GM18526 (cell line): ENCODE measurements around the gene SIRT6.

Experiments used
- POLR2A ChIP-seq: IDR thresholded peaks from 3 replicates; pipeline ENCODE4 v1.6.1; 2011; ENCODE audit not compliant: insufficient read length; ENCODE audit errors: extremely low read depth

Gene SIRT6

DNA sequence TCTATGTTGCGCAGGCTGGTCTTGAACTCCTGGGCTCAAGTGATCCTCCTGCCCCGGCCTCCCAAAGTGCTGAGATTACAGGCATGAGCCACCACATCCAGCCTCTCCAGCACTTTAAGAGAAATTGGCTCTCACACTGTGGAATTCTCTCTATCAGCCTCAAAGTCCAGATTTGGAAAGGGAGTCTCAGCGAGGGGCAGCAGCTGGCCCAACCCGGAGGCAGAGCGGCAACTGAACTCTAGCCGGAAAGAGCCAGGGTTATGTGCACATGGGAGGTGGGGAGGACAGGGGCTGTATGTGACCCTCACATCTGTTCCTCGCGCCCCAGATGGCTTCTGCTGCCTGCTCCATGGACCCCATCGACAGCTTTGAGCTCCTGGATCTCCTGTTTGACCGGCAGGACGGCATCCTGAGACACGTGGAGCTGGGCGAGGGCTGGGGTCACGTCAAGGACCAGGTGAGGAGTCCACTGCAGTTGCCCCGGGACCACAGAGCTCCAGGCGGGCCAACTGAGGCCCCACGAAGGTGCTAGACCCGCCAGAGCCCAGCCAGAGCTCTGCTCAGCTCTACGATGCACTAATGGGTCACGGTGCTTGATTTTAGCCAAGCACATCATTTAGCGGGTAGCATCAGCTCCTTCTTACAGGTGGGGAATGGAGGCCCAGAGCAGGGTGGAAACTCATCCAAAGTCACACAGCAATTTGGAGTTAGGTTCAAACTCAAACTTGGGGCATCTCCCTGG lies 27.6 kb downstream of the SIRT6 start:
- TF ChIP-seq POLR2A = no peak

DNA sequence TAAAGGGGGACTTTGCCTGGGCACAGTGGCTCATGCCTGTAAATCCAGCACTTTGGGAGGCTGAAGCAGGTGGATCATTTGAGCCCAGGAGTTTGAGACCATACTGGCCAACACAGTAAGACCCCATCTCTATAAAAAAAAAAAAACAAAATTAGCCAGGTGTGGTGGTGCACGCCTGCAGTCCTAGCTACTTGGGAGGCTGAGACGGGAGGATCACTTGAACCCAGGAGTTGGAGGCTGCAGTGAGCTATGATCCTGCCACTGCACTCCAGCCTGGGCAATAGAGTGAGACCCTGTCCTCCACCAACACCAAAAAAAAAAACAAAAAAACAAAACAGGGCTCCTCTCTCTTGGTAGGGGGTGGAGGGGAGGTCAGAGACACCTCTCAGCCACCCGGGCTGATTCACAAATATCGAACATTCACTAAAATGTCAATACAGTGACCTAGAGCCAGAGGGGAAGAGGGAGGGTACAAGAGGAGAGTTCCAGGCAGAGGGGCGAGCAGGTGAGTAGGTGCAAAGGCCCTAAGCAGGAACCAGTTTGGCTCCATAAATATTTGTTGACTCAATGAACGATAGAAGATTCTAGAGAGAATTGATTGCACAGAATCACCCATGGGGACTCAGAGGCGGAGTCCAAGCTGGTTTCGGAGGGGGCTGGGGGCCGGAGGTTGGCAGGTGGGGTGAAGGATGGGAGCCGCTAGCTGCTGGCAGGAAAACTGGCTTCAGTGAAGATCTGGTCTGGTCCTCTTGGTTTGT lies 29.9 kb downstream of the SIRT6 start:
- TF ChIP-seq POLR2A = no peak

DNA sequence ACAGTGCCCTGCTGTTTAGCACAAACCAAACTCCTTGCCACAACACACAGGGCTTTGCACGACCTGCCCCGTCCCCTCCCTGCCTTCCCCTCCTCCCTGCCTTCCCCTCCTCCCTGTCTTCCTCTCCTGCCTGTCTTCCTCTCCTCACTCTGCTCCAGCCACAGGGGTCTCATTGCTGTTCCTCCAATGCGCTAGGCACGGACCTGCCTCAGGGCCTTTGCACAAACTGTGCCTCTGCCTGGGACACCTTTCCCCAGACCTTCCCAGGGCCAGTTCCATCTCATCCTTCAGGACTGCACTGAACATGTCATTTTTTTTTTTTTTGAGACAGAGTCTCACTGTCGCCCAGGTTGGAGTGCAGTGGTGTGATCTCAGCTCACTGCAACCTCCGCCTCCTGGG lies 30.7 kb downstream of the SIRT6 start:
- no peak for TF ChIP-seq POLR2A

DNA sequence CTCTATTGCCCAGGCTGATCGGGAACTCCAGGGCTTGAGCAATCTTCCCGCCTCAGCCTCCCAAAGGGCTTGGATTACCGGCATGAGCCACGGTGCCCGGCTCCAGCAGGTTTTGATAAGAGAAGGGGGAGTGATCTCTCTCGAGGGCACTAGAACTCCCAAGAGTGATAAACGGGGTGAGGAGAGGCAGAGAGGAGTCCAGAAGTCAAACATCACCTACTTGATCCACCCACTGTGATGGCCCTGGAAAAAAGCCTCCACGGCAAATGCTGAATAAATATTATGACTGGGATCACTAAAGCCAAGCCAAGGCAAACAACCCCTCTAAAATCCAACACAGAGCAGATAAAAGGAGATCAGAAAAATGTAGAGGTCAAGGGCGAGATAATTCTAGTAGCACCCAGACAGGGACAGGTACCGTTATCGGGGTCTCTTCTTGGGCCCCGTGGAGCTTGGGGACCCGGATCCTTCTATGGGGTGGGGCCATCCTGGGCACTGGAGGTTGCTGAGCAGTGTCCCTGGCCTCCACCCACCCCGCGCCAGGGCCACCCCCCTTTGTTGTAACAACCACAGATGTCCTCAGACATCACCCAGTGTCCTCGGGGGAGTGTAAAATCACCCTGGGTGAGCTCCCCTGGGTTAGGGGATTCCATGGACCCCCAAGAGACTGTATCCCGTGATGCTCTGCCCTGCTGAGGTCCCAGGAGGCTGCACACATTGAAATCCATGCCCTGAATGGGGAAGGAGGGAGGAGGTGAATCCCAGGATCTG lies 32.7 kb downstream of the SIRT6 start:
- TF ChIP-seq POLR2A = no peak

DNA sequence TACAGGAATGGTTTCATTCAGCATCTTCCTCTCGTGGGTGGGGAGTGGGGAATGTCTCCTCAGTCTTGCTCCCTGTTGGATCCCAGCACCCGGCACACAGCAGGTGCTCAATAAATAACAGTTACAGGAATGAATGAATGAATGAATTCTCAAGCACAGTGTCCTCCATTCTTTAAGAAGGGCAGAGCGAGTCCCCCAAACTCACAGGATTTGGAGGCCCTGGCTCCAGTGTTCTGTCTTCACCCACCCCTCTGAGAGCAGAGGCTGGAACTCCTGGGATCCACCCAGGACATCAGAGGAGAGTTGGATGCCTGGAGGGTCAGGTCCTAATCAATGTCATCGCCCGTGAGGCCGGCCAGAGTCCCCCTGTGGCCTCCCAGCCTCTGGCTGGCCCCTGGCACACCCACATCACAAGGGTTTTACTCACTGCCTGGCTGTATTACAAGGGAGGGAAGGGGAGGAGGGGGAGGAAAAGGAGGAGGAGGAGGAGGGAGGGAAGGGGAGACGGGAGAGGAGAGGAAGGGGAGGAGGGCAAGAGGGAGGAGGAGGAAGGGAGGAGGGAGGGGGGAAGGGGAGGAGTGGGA lies 37.6 kb downstream of the SIRT6 start:
- no peak for TF ChIP-seq POLR2A

DNA sequence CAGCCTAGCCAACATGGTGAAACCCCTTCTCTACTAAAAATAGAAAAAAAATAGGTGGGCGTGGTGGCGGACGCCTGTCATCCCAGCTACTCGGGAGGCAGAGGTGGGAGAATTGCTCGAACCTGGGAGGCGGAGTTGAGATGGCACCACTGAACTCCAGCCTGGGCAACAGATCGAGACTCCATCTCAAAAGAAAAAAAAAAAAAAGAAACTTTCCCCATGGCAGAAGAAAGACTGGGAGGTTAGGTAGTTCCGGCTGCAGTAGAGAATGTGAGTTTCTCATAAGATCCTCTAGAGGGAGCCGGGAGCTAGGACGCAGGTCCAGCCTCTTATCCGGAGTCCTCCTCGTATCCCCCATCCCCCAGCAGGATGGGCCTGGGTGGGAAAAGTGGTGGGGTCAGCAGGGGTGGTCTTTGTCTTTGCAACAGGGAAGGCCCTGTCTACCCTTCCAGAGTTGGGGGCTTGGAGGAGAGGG lies 42.1 kb downstream of the SIRT6 start:
- TF ChIP-seq POLR2A = no peak

DNA sequence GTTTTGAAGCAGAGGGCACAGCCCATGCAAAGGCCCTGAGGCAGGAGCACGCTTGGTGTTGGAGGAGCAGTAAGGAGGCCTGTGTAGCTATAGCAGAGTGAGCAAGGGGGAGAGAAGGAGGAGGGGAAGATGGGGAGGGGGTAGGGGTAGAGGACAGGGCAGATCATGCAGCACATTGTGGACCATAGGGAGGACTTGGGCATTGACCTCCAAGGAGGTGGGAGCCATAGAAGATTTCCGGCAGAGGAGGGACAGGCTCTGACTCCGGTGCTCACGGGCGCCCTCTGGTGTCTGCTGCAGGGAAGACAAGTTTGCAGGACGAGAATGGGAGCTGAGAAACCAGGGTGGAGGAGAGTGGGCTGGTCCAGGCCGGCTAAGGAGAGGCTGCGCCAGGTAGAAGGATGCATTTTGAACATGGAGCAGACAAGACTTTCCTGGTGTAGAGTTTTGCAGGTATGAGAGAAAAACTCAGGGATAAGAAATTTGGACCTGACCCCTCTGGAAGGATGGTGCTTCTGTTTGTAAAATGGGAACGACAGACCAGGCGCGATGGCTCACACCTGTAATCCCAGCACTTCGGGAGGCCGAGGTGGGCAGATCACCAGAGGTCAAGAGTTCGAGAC lies 42.6 kb downstream of the SIRT6 start:
- TF ChIP-seq POLR2A = no peak

DNA sequence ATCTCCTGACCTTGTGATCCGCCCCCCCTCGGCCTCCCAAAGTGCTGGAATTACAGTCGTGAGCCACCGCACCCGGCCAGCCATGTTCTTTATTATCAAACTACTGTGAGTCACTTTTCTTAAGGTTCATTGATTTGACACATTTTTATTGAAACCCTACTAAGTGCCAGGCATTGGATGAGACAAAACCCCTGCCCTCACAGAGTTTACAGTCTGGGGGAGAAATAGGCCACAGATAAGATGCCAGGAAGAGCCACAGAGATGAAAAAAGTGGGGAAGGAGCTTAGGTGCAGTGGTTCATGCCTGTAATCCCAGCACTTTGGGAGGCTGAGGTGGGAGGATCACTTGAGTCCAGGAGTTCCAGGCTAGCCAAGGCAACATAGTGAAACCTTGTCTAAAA lies 43.9 kb downstream of the SIRT6 start:
- no peak for TF ChIP-seq POLR2A

DNA sequence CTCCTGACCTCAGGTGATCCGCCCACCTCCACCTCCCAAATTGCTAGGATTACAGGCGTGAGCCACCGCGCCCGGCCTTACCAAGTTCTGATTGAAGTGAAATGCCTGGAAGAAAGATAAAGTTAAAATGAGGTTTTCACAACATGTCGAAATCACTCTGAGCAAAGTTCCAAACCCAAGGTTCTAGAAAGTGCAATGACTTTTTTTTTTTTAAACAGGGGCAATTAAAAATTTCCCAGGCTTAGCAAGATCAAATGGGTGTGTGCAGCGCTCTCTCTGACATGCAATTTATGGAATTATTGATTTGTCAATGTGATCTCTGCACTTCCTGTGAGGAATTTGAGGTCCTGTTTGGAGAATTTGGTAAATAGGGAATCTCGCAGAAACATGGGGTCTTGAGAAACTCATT lies 45.7 kb downstream of the SIRT6 start:
- TF ChIP-seq POLR2A = no peak

DNA sequence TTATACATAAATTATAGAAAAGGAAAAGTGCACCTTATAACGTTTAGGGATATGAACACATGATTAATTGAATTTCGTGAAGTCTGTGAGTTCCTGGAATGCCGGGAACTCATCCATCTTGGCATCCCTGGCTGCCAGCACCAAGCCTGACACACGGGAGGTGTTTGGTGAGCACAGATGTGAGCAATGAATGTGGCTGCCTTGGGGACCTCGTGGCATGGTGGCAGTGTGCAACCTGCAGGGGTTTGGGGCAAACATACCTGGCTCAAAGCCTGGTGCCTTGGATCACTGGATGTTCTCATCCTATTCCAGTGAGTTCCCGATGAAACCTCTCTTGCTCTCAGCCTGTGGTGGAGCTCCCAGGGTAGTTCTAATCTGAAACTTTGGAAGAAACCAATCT lies 48.0 kb downstream of the SIRT6 start:
- no peak for TF ChIP-seq POLR2A

DNA sequence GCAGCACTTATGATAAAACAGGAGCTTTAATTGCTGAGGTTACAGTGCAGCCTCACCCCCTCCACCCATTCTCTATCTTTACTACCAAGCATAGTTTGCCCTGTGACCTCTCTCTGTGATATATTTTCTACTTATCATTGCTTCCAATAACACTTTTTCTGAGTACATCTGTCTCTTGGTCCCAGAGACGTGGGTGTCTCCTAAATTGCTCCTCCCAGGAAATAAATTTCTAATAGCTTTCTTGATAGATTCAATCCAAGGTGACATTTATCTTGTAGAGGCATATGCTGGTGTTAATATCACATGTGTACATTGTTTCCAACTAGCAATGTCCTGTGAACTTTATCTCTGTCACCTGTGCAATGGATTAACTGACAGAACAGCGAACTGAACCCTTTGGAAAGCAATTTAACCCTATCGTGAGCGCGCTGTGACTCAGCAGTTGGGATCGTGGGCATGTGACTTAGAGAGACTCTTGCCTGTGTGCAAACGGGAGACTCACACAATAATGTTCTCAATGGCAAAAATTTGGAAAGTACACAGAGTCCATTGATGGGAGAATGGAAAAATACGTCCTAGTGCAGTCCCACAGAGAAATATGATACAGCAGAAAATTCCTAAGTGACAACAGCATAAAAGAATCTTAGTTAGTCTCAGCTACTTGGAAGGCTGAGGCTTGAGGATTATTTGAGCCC lies 51.5 kb downstream of the SIRT6 start:
- TF ChIP-seq POLR2A = no peak

DNA sequence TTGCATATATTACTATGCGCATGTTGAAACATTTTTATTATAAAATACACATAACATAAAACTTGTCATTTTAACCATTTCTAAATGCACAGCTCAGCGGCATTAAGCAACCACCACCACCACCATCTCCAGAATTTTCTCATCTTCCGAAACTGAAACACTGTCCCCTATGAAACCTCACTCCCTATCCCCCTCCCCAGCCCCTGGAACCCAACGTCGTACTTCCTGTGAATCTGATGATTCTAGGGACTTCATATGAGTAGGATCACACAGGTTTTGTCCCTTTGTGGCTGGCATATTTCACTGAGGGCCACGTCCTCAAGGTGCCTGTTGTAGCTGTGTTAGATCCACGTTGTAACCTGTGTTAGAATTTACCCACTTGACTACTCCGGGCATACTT lies 57.7 kb downstream of the SIRT6 start:
- no peak for TF ChIP-seq POLR2A
